ENCODE measurements around the gene APOC3. TPM values are rescaled to one million over a fixed set of nuclear protein-coding genes. Genes with fewer than 3 reads are reported as not detected.

Gene APOC3
- polyA plus RNA-seq, 4 donors, result 273 to 10,182 (median 3,455) TPM

GRCh38 chr11:116852261-116853031 lies 22.7 kb downstream of the APOC3 start:
- H3K4me1 ChIP-seq (ENCODE audit: control insufficient read depth in 3 of 3, insufficient read depth in 2 of 3, low read depth in 1 of 3, low read length in 2 of 3), result peaks cover 18 to 31% (median 25%) of the 10 kb centered on the region in 3 donors
- no peak overlapping the region for H3K4me3 ChIP-seq (ENCODE audit: low read depth in 1 of 3, low read length in 3 of 3)
- H3K27ac ChIP-seq (ENCODE audit: low read depth in 1 of 3, low read length in 2 of 3), result peak overlapping the region; percentile 66 to 92 (median 85)
- peaks cover 2 to 48% (median 2%) of the 10 kb centered on the region in 3 donors for H3K36me3 ChIP-seq (ENCODE audit: control insufficient read depth in 3 of 3, insufficient read depth in 2 of 3, low read depth in 1 of 3, low read length in 3 of 3)
- 39 to 46% (median 43%) methylated on average over 5 of the region's 5 CpGs for WGBS, 3 donors
- DNase-seq, result peak; percentile 75 to 93
- H3K27me3 ChIP-seq (ENCODE audit: control insufficient read depth in 3 of 3, insufficient read depth in 3 of 3, low read length in 3 of 3), result no peaks in the 10 kb centered on the region
- no peaks in the 10 kb centered on the region for H3K9me3 ChIP-seq (ENCODE audit: control insufficient read depth in 2 of 2, insufficient read depth in 1 of 2, low read depth in 1 of 2, low read length in 1 of 2)
- no peak for FAIRE-seq

GRCh38 chr11:116853461-116854073 lies 23.9 kb downstream of the APOC3 start:
- Histone ChIP-seq H3K27me3 (ENCODE audit: control insufficient read depth in 3 of 3, insufficient read depth in 3 of 3, low read length in 3 of 3) (no peaks in the 10 kb centered on the region), H3K36me3 (ENCODE audit: control insufficient read depth in 3 of 3, insufficient read depth in 2 of 3, low read depth in 1 of 3, low read length in 3 of 3) (peaks cover 2 to 49% (median 12%) of the 10 kb centered on the region in 3 donors), H3K4me1 (ENCODE audit: control insufficient read depth in 3 of 3, insufficient read depth in 2 of 3, low read depth in 1 of 3, low read length in 2 of 3) (peaks cover 18 to 31% (median 25%) of the 10 kb centered on the region in 3 donors), H3K4me3 (ENCODE audit: low read depth in 1 of 3, low read length in 3 of 3) (no peak overlapping the region), H3K27ac (ENCODE audit: low read depth in 1 of 3, low read length in 2 of 3) (peak overlapping the region; percentile 66 to 92 (median 85)), H3K9me3 (ENCODE audit: control insufficient read depth in 2 of 2, insufficient read depth in 1 of 2, low read depth in 1 of 2, low read length in 1 of 2) (no peaks in the 10 kb centered on the region)
- DNase-seq (peak in 1 of 2 donors; percentile 73), FAIRE-seq (no peak)
- 51 to 56% (median 52%) methylated on average over 6 of the region's 6 CpGs for WGBS, 3 donors

- Histone ChIP-seq H3K4me1 (ENCODE audit: control insufficient read depth in 3 of 3, insufficient read depth in 2 of 3, low read depth in 1 of 3, low read length in 2 of 3) (peaks cover 18 to 31% (median 25%) of the 10 kb centered on the region in 3 donors), H3K27me3 (ENCODE audit: control insufficient read depth in 3 of 3, insufficient read depth in 3 of 3, low read length in 3 of 3) (no peaks in the 10 kb centered on the region), H3K36me3 (ENCODE audit: control insufficient read depth in 3 of 3, insufficient read depth in 2 of 3, low read depth in 1 of 3, low read length in 3 of 3) (peaks cover 5 to 47% (median 9%) of the 10 kb centered on the region in 3 donors), H3K27ac (ENCODE audit: low read depth in 1 of 3, low read length in 2 of 3) (peak overlapping the region in 2 of 3 donors; percentile 7 to 30), H3K9me3 (ENCODE audit: control insufficient read depth in 2 of 2, insufficient read depth in 1 of 2, low read depth in 1 of 2, low read length in 1 of 2) (no peaks in the 10 kb centered on the region), H3K4me3 (ENCODE audit: low read depth in 1 of 3, low read length in 3 of 3) (no peak overlapping the region)
- WGBS, 3 donors, result 86 to 94% (median 90%) methylated on average over 7 of the region's 7 CpGs
- DNase-seq, result no peak
- no peak for FAIRE-seq
Observed at GRCh38 chr11:116855413-116855812, 25.7 kb downstream of the APOC3 start.

GRCh38 chr11:116856423-116856822 lies 26.7 kb downstream of the APOC3 start:
- H3K4me3 ChIP-seq (ENCODE audit: low read depth in 1 of 3, low read length in 3 of 3), result no peak overlapping the region
- H3K9me3 ChIP-seq (ENCODE audit: control insufficient read depth in 2 of 2, insufficient read depth in 1 of 2, low read depth in 1 of 2, low read length in 1 of 2), result no peaks in the 10 kb centered on the region
- peaks cover 8 to 51% (median 16%) of the 10 kb centered on the region in 3 donors for H3K36me3 ChIP-seq (ENCODE audit: control insufficient read depth in 3 of 3, insufficient read depth in 2 of 3, low read depth in 1 of 3, low read length in 3 of 3)
- H3K27me3 ChIP-seq (ENCODE audit: control insufficient read depth in 3 of 3, insufficient read depth in 3 of 3, low read length in 3 of 3), result no peaks in the 10 kb centered on the region
- H3K4me1 ChIP-seq (ENCODE audit: control insufficient read depth in 3 of 3, insufficient read depth in 2 of 3, low read depth in 1 of 3, low read length in 2 of 3), result peaks cover 16 to 30% (median 22%) of the 10 kb centered on the region in 3 donors
- H3K27ac ChIP-seq (ENCODE audit: low read depth in 1 of 3, low read length in 2 of 3), result no peak overlapping the region
- WGBS, 3 donors, result 77 to 94% (median 85%) methylated on average over 5 of the region's 5 CpGs
- DNase-seq (no peak), FAIRE-seq (no peak)

GRCh38 chr11:116857316-116857715 lies 27.6 kb downstream of the APOC3 start:
- H3K27me3 ChIP-seq (ENCODE audit: control insufficient read depth in 3 of 3, insufficient read depth in 3 of 3, low read length in 3 of 3), result no peaks in the 10 kb centered on the region
- H3K36me3 ChIP-seq (ENCODE audit: control insufficient read depth in 3 of 3, insufficient read depth in 2 of 3, low read depth in 1 of 3, low read length in 3 of 3), result peaks cover 11 to 55% (median 16%) of the 10 kb centered on the region in 3 donors
- DNase-seq (no peak), FAIRE-seq (no peak)
- no peaks in the 10 kb centered on the region for H3K9me3 ChIP-seq (ENCODE audit: control insufficient read depth in 2 of 2, insufficient read depth in 1 of 2, low read depth in 1 of 2, low read length in 1 of 2)
- no peak overlapping the region for H3K4me3 ChIP-seq (ENCODE audit: low read depth in 1 of 3, low read length in 3 of 3)
- H3K4me1 ChIP-seq (ENCODE audit: control insufficient read depth in 3 of 3, insufficient read depth in 2 of 3, low read depth in 1 of 3, low read length in 2 of 3), result peaks cover 8 to 21% (median 16%) of the 10 kb centered on the region in 3 donors
- no peak overlapping the region for H3K27ac ChIP-seq (ENCODE audit: low read depth in 1 of 3, low read length in 2 of 3)
- WGBS, 3 donors, result 86 to 98% (median 93%) methylated on average over 2 of the region's 2 CpGs

- 88 to 90% (median 88%) methylated on average over 7 of the region's 7 CpGs for WGBS, 3 donors
Observed at GRCh38 chr11:116857936-116858335, 28.2 kb downstream of the APOC3 start.

GRCh38 chr11:116859175-116859574 lies 29.5 kb downstream of the APOC3 start:
- FAIRE-seq, result no peak
- H3K4me3 ChIP-seq (ENCODE audit: low read depth in 1 of 3, low read length in 3 of 3), result no peak overlapping the region
- no peak for DNase-seq
- H3K4me1 ChIP-seq (ENCODE audit: control insufficient read depth in 3 of 3, insufficient read depth in 2 of 3, low read depth in 1 of 3, low read length in 2 of 3), result peaks cover 3 to 4% (median 3%) of the 10 kb centered on the region in 3 donors
- 95% methylated on average over 8 of the region's 8 CpGs for WGBS, 3 donors
- no peaks in the 10 kb centered on the region for H3K9me3 ChIP-seq (ENCODE audit: control insufficient read depth in 2 of 2, insufficient read depth in 1 of 2, low read depth in 1 of 2, low read length in 1 of 2)
- H3K27ac ChIP-seq (ENCODE audit: low read depth in 1 of 3, low read length in 2 of 3), result no peak overlapping the region
- no peaks in the 10 kb centered on the region for H3K27me3 ChIP-seq (ENCODE audit: control insufficient read depth in 3 of 3, insufficient read depth in 3 of 3, low read length in 3 of 3)
- H3K36me3 ChIP-seq (ENCODE audit: control insufficient read depth in 3 of 3, insufficient read depth in 2 of 3, low read depth in 1 of 3, low read length in 3 of 3), result peaks cover 11 to 63% (median 16%) of the 10 kb centered on the region in 3 donors

More at GRCh38 chr11:116857936-116858335, 28.2 kb downstream of the APOC3 start:
- H3K27ac ChIP-seq (ENCODE audit: low read depth in 1 of 3, low read length in 2 of 3), result no peak overlapping the region
- DNase-seq, result no peak
- H3K9me3 ChIP-seq (ENCODE audit: control insufficient read depth in 2 of 2, insufficient read depth in 1 of 2, low read depth in 1 of 2, low read length in 1 of 2), result no peaks in the 10 kb centered on the region
- no peak for FAIRE-seq
- H3K27me3 ChIP-seq (ENCODE audit: control insufficient read depth in 3 of 3, insufficient read depth in 3 of 3, low read length in 3 of 3), result no peaks in the 10 kb centered on the region
- H3K4me3 ChIP-seq (ENCODE audit: low read depth in 1 of 3, low read length in 3 of 3), result no peak overlapping the region
- peaks cover 8 to 14% (median 10%) of the 10 kb centered on the region in 3 donors for H3K4me1 ChIP-seq (ENCODE audit: control insufficient read depth in 3 of 3, insufficient read depth in 2 of 3, low read depth in 1 of 3, low read length in 2 of 3)
- peaks cover 11 to 60% (median 16%) of the 10 kb centered on the region in 3 donors for H3K36me3 ChIP-seq (ENCODE audit: control insufficient read depth in 3 of 3, insufficient read depth in 2 of 3, low read depth in 1 of 3, low read length in 3 of 3)

- Histone ChIP-seq H3K27ac (ENCODE audit: low read depth in 1 of 3, low read length in 2 of 3) (no peak overlapping the region), H3K4me3 (ENCODE audit: low read depth in 1 of 3, low read length in 3 of 3) (no peak overlapping the region), H3K36me3 (ENCODE audit: control insufficient read depth in 3 of 3, insufficient read depth in 2 of 3, low read depth in 1 of 3, low read length in 3 of 3) (peaks cover 11 to 55% (median 19%) of the 10 kb centered on the region in 3 donors), H3K9me3 (ENCODE audit: control insufficient read depth in 2 of 2, insufficient read depth in 1 of 2, low read depth in 1 of 2, low read length in 1 of 2) (no peaks in the 10 kb centered on the region), H3K27me3 (ENCODE audit: control insufficient read depth in 3 of 3, insufficient read depth in 3 of 3, low read length in 3 of 3) (no peaks in the 10 kb centered on the region), H3K4me1 (ENCODE audit: control insufficient read depth in 3 of 3, insufficient read depth in 2 of 3, low read depth in 1 of 3, low read length in 2 of 3) (peaks cover 0 to 9% (median 0%) of the 10 kb centered on the region in 3 donors)
- FAIRE-seq, result no peak
- no peak for DNase-seq
- WGBS, 3 donors, result 92 to 94% (median 93%) methylated on average over 6 of the region's 6 CpGs
Observed at GRCh38 chr11:116860303-116860702, 30.6 kb downstream of the APOC3 start.

Data from small intestine (tissue), 7 donors.